Neuronal stem cell (in vitro differentiated cells): ENCODE data around the gene CMIP.

Experiments used
- DNase-seq: peaks from one replicate; pipeline ENCODE4 v3.0.0-alpha.2; 2013; ENCODE audit warnings: low spot score
- H2AFZ ChIP-seq: one replicate; pipeline ENCODE4 v1.6.1; 2013; ENCODE audit warnings: mild to moderate bottlenecking, low read length, inconsistent platforms
- H2AK5ac ChIP-seq: 2 replicates; pipeline ENCODE4 v1.6.1; 2013; ENCODE audit warnings: low read depth, mild to moderate bottlenecking, inconsistent platforms, low read length, moderate library complexity, mixed read lengths
- H2BK120ac ChIP-seq: 2 replicates; pipeline ENCODE4 v1.6.1; 2013; ENCODE audit warnings: low read depth, mild to moderate bottlenecking, inconsistent platforms, low read length, moderate library complexity, mixed read lengths
- H2BK12ac ChIP-seq: one replicate; pipeline ENCODE4 v1.6.1; 2013; ENCODE audit warnings: low read length, inconsistent platforms
- H2BK15ac ChIP-seq: 2 replicates; pipeline ENCODE4 v1.6.1; 2013; ENCODE audit warnings: mild to moderate bottlenecking, low read length, inconsistent platforms, mixed read lengths
- H2BK5ac ChIP-seq: one replicate; pipeline ENCODE4 v1.6.1; 2013; ENCODE audit warnings: inconsistent platforms, mild to moderate bottlenecking, low read length, moderate library complexity
- H3K14ac ChIP-seq: one replicate; pipeline ENCODE4 v1.6.1; 2013; ENCODE audit warnings: low read length, inconsistent platforms
- H3K18ac ChIP-seq: 2 replicates; pipeline ENCODE4 v1.6.1; 2013; ENCODE audit warnings: low read length, inconsistent platforms
- H3K23ac ChIP-seq: 2 replicates; pipeline ENCODE4 v1.6.1; 2013; ENCODE audit warnings: low read depth, mild to moderate bottlenecking, mixed read lengths, low read length, inconsistent platforms; ENCODE audit not compliant: poor library complexity
- H3K27ac ChIP-seq: replicated peaks from 3 replicates; pipeline ENCODE4 v1.5.1; 2013; ENCODE audit warnings: low read length, inconsistent platforms
- H3K27me3 ChIP-seq, 3 experiments: 2 replicates each; pipeline ENCODE4 v1.6.1; 2013; ENCODE audit warnings: low read length in 3 of 3, mild to moderate bottlenecking in 2 of 3, inconsistent platforms in 1 of 3, low read depth in 1 of 3, mixed read lengths in 1 of 3, moderate library complexity in 1 of 3; ENCODE audit not compliant: control insufficient read depth in 3 of 3, insufficient read depth in 3 of 3
- H3K36me3 ChIP-seq, 2 donors: replicated peaks in 1 of 2; 2 replicates each; pipeline ENCODE4 v1.6.1; 2013; ENCODE audit warnings: low read length in 2 of 2; ENCODE audit not compliant: control insufficient read depth in 2 of 2, insufficient read depth in 2 of 2
- H3K4ac ChIP-seq: 2 replicates; pipeline ENCODE4 v1.6.1; 2013; ENCODE audit warnings: inconsistent platforms, mild to moderate bottlenecking, low read length, moderate library complexity
- H3K4me1 ChIP-seq, 2 donors: 1 replicate in 1 of 2; 2 replicates in 1 of 2; pipeline ENCODE4 v1.6.1; 2013; ENCODE audit warnings: low read length in 2 of 2, low read depth in 1 of 2; ENCODE audit not compliant: control insufficient read depth in 2 of 2, insufficient read depth in 1 of 2
- H3K4me2 ChIP-seq: one replicate; pipeline ENCODE4 v1.6.1; 2013; ENCODE audit warnings: mild to moderate bottlenecking, low read length, inconsistent platforms; ENCODE audit not compliant: insufficient read depth, poor library complexity, severe bottlenecking
- H3K4me3 ChIP-seq, 2 donors: 2 replicates each; pipeline ENCODE4 v1.5.1; 2013; ENCODE audit warnings: low read length in 2 of 2, mild to moderate bottlenecking in 2 of 2, inconsistent platforms in 1 of 2, moderate library complexity in 1 of 2
- H3K79me1 ChIP-seq: one replicate; pipeline ENCODE4 v1.6.1; 2013; ENCODE audit warnings: low read depth, mild to moderate bottlenecking, inconsistent platforms, low read length, moderate library complexity
- H3K9ac ChIP-seq: one replicate; pipeline ENCODE4 v1.6.1; 2013; ENCODE audit warnings: mild to moderate bottlenecking, low read depth, low read length, inconsistent platforms; ENCODE audit not compliant: poor library complexity
- H3K9me3 ChIP-seq, 2 donors: replicated peaks in 1 of 2; 2 replicates each; pipeline versions ENCODE3 to v1.6.1; 2013; ENCODE audit warnings: low read length in 2 of 2, mild to moderate bottlenecking in 2 of 2, inconsistent platforms in 1 of 2, low read depth in 1 of 2, mixed read lengths in 1 of 2, moderate library complexity in 1 of 2; ENCODE audit not compliant: control insufficient read depth in 2 of 2, insufficient read depth in 1 of 2
- H4K8ac ChIP-seq: one replicate; pipeline ENCODE4 v1.6.1; 2013; ENCODE audit warnings: low read depth, mild to moderate bottlenecking, inconsistent platforms, low read length, moderate library complexity
- H4K91ac ChIP-seq: one replicate; pipeline ENCODE4 v1.6.1; 2013; ENCODE audit warnings: low read length, low read depth, mild to moderate bottlenecking, inconsistent platforms; ENCODE audit not compliant: poor library complexity
- WGBS, 2 donors: extraction: QIAGEN DNeasy Blood & Tissue Kit; methylation state at CpG; one replicate each; pipeline ENCODE4 v1.1.7; 2013; ENCODE audit warnings: missing lambda C conversion rate in 2 of 2, mixed read lengths in 1 of 2; ENCODE audit not compliant: insufficient read length in 2 of 2, insufficient replicate concordance in 1 of 2; ENCODE audit errors: extremely low coverage in 2 of 2; 5-methylcytosine and 5-hydroxymethylcytosine counted together

The CMIP gene

DNA sequence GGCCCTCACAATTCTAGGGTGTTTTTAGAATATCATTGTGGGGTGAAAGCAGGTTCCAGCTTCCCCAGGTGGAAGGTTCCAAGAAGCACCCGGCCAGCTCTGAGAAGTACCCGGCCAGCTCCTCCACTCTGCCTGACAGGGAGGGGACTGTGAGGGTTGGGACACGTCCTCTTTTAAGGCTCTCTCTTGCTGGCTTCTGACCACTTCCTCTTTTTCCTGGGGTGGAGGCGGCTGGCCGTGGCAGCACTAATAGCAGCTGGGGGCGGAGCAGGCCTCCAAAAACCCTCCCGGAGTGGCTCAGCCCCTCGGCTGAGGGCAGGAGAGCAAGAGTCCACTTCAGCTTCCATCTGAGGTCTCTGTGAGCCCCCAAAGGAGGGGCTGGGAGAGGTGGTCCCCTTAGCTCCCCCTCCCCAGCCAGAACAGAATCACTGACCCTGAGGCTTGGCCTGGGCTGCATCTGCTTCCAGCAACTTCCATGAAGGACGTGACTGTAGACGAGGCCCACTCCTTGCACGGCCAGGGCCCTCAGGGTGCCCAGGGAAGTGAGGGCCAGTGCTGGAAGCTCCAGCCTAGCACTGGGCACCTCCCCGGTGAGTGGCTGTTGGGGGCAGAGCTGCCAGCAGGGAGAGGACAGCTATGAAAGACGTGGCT, 307.7 kb downstream of the CMIP start:
- DNase-seq, result no peak
- Histone ChIP-seq H3K4me2 (no peak overlapping the region), H3K14ac (peak overlapping the region; percentile 58)

DNA sequence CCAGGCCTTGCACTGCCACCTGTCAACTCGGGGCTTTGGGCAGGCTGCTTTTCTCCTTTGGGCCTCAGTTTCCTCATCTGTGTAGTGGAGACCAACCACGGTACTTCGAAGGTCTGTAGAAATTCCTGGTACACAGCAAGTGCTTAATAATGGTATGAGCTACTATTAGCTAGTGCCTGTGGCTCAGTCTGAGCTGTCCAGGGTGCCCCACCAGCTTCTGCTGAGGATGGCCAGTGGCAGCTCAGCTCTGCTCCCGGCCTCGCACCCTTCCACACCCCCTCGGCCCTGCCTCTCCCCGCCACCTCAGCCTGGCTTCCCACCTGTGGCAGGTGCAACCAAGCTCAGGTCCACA, 308.2 kb downstream of the CMIP start:
- H3K18ac ChIP-seq, result peak overlapping the region; percentile 59
- H3K4me3 ChIP-seq, result no peak overlapping the region
- H4K8ac ChIP-seq, result peak overlapping the region; percentile 94
- H3K9me3 ChIP-seq, result no peaks in the 10 kb centered on the region
- H3K23ac ChIP-seq, result no peak overlapping the region
- no peak overlapping the region for H2BK120ac ChIP-seq
- H2BK5ac ChIP-seq, result no peak overlapping the region
- no peak overlapping the region for H3K4me2 ChIP-seq
- peaks cover 0 to 3% of the 10 kb centered on the region in 2 donors for H3K4me1 ChIP-seq
- WGBS, 2 donors, result no CpG with 5 or more reads among the region's 7 CpGs
- H3K4ac ChIP-seq, result no peak overlapping the region
- peak overlapping the region; percentile 96 for H2AK5ac ChIP-seq
- H2BK12ac ChIP-seq, result no peak overlapping the region
- H3K27me3 ChIP-seq, result peaks cover 0 to 9% (median 0%) of the 10 kb centered on the region in 3 experiments
- H4K91ac ChIP-seq, result no peak overlapping the region
- no peaks in the 10 kb centered on the region for H3K36me3 ChIP-seq
- no peak overlapping the region for H3K14ac ChIP-seq
- H2AFZ ChIP-seq, result no peak overlapping the region
- H3K27ac ChIP-seq, result no peak overlapping the region
- peak overlapping the region; percentile 19 for H2BK15ac ChIP-seq
- no peak for DNase-seq
- H3K9ac ChIP-seq, result no peak overlapping the region
- no peaks in the 10 kb centered on the region for H3K79me1 ChIP-seq

More for the DNA sequence above, 307.7 kb downstream of the CMIP start:
- H3K79me1 ChIP-seq, result no peaks in the 10 kb centered on the region
- no peaks in the 10 kb centered on the region for H3K9me3 ChIP-seq
- H3K4me3 ChIP-seq, result no peak overlapping the region
- H4K91ac ChIP-seq, result no peak overlapping the region
- no peak overlapping the region for H3K9ac ChIP-seq
- H2BK15ac ChIP-seq, result peak overlapping the region; percentile 19
- H2BK12ac ChIP-seq, result no peak overlapping the region
- no peak overlapping the region for H2BK120ac ChIP-seq
- H3K4me1 ChIP-seq, result peaks cover 0 to 3% of the 10 kb centered on the region in 2 donors
- H2AFZ ChIP-seq, result peak overlapping the region; percentile 83
- no CpG with 5 or more reads among the region's 13 CpGs for WGBS, 2 donors
- no peak overlapping the region for H3K27ac ChIP-seq
- H3K36me3 ChIP-seq, result no peaks in the 10 kb centered on the region
- no peak overlapping the region for H3K4ac ChIP-seq
- no peak overlapping the region for H2BK5ac ChIP-seq
- peak overlapping the region; percentile 73 for H3K18ac ChIP-seq
- H2AK5ac ChIP-seq, result peak overlapping the region; percentile 96
- H3K27me3 ChIP-seq, result peaks cover 0 to 9% (median 0%) of the 10 kb centered on the region in 3 experiments
- peak overlapping the region; percentile 90 for H3K23ac ChIP-seq
- H4K8ac ChIP-seq, result peak overlapping the region; percentile 94

DNA sequence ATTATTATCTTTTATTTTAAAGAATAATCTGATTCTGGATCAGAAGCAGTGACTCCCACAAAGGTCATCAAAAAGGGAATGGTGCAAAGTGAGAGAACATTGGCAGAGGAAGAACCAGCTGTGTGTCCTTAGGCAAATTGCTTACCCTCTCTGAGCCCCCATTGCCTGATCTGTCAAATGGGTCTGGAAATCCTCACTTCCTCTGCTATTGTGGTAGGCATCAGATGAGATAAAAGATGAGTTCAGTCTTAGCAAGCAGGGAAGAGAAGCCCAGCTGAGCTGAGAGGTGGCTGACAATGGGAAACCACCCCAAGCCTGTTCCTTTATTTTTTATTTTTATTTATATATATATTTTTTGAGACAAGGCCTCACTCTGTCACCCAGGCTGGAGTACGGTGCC, 310.2 kb downstream of the CMIP start:
- Histone ChIP-seq H3K4me1 (peaks cover 0 to 3% of the 10 kb centered on the region in 2 donors), H3K9ac (no peak overlapping the region), H3K9me3 (no peaks in the 10 kb centered on the region), H3K36me3 (no peaks in the 10 kb centered on the region), H3K4me3 (no peak overlapping the region), H2BK120ac (no peak overlapping the region), H3K23ac (no peak overlapping the region), H3K79me1 (no peaks in the 10 kb centered on the region), H2AK5ac (no peak overlapping the region), H2AFZ (no peak overlapping the region), H3K27ac (no peak overlapping the region), H3K4me2 (no peak overlapping the region), H4K8ac (no peak overlapping the region), H3K14ac (no peak overlapping the region), H3K27me3 (no peaks in the 10 kb centered on the region), H2BK15ac (no peak overlapping the region), H2BK5ac (no peak overlapping the region), H3K18ac (no peak overlapping the region), H2BK12ac (no peak overlapping the region), H4K91ac (no peak overlapping the region), H3K4ac (no peak overlapping the region)
- WGBS, 2 donors, result no CpG with 5 or more reads among the region's 1 CpG
- no peak for DNase-seq

DNA sequence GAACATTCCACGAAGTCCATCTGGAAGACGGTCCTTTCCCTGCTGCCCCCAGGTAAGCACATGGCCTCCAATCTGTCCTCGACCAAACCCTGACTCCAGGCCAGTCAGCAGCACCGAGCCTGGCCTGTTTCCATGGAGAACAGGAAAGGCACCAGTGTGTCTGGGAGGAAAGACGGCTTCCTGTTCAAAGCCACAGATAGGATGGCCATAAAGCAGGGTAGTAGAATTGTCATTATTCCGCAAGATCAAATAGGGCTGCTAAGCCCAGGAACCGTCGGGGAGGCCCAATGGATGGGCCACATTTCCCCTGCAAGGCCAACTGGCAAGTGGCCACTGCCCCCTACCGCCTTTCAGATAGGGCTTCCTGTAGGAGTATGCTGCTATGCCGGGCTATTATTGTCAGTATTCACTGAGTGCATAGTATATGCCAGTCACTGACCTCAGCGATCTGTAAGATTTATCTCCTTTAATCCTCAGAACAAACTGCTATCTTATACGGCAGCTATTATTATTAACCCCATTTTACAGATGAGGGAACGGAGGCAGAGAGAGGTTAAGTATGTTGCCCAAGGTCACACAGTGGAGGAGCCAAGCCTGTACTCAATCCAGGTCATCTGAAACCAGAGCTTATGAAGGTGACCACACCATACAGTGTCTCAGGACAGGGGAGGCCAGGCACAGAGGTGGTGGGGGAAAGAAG, 311.5 kb downstream of the CMIP start:
- Histone ChIP-seq H3K4me3 (no peak overlapping the region), H3K4ac (no peak overlapping the region), H3K23ac (no peak overlapping the region), H4K91ac (no peak overlapping the region), H3K27me3 (no peaks in the 10 kb centered on the region), H3K4me2 (no peak overlapping the region), H2AFZ (no peak overlapping the region), H3K4me1 (peaks cover 0 to 3% of the 10 kb centered on the region in 2 donors), H2BK120ac (peak overlapping the region; percentile 58), H3K27ac (no peak overlapping the region), H2BK15ac (no peak overlapping the region), H2AK5ac (no peak overlapping the region), H2BK5ac (no peak overlapping the region), H3K9me3 (no peaks in the 10 kb centered on the region), H3K36me3 (no peaks in the 10 kb centered on the region), H3K9ac (no peak overlapping the region), H2BK12ac (peak overlapping the region; percentile 76), H3K18ac (peak overlapping the region; percentile 74), H3K14ac (no peak overlapping the region), H3K79me1 (no peaks in the 10 kb centered on the region), H4K8ac (no peak overlapping the region)
- no peak for DNase-seq
- WGBS, 2 donors, result no CpG with 5 or more reads among the region's 13 CpGs
